ENCODE measurements around the gene SCN10A.

Gene SCN10A

DNA sequence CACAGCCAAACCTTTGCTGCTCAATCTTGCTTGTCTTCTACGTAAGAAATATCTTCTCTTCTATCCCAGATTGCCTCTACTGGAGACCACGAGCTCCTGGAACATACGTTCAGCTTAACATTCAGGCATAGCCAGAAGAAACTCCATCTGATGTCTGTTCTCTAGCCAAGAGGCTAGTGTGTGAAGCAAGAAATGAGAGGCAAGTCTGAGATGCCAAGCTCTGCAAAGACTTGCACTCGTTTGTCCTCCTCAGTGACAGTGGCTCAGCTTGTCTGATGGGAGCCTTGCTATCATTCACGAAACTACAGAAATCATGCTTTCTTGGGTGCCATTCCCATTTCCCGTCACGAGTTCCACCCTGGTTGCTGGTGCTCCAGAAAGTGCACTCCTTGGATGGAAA, at the start of gene SCN10A:
TSS of gene SCN10A (minus strand) at position 192 of the 400 bp plus-strand sequence. CDS start 22,207 bp downstream, outside the sequence.
- no peak for DNase-seq

DNA sequence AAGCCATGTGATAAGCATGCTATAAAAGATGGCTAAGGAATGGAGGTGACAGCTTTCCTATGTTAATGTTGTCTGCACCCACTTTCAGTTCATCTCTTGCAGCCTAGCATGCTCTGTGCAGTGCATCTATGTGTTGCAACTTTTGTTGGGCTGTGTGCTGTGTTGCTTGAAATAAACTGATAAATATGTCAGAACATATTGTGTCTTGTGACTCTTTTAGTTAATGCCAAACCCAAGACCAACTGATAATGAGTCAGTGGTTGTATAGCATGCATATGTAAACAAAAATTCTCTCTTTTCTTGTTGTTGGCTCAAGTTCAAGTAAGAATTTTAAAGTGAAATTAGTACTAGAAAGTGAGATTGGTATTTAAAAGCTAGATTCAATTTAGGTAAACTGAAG, 37.0 kb upstream of the SCN10A start:
- no peak for DNase-seq

- DNase-seq: peak in 1 of 2 experiments; percentile 28
Observed at GRCh38 chr3:38843898-38844297, 27.9 kb upstream of the SCN10A start.

DNA sequence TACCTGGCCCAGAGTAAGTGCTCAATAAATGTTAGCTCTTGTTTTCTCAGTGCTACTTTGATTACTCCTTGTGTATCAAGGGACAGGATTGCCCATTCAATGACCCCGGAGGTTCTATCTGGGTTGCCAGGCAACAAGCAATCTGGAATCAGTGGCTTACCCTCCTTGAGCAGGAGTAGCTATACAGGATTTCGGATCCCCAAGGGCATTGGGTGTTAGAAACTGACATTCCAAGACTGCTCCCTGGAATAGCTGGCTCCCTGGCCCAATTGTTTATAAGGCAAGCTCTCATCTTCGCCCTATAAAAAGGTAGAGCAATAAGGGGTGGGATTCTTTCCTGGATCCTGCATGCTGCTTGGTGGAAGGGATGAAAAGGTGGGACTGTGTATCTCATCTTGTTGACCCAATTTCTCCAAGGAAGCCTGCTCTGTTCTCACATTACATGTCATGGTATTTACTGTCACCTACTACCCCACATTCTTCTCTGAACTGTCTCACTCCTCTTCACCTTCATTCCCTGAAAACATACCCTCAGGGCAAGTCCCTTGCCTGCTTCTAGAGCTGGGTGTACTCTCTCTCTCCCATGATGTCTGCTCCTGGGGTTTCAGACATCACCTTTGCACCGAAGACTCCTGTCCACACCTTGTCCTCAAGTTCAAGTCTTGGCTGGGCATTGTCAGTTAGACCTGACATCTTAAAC, 26.4 kb upstream of the SCN10A start:
- no peak for DNase-seq

- DNase-seq: no peak
Observed at GRCh38 chr3:38840987-38841386, 25.0 kb upstream of the SCN10A start.

DNA sequence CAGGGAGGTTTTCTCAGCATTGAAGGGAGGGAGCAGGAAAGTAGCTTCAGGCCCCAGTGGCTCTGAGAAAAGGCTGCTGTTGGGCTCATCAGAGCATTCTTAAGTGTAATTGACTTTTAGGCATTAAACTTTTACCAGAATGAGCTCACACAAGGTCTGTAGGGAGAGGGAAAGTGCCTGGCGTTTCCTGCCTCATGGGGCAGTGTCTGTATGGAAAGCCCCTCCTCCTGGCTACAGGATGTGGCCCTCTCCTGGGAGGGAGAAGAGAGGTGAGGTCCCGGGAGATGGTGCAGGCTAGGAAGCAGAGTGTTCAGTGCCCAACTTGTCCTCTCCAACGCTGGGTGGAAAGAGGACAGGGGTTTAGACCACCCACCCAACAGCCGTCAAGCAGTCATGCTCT, 21.3 kb upstream of the SCN10A start:
- no peak for DNase-seq

DNA sequence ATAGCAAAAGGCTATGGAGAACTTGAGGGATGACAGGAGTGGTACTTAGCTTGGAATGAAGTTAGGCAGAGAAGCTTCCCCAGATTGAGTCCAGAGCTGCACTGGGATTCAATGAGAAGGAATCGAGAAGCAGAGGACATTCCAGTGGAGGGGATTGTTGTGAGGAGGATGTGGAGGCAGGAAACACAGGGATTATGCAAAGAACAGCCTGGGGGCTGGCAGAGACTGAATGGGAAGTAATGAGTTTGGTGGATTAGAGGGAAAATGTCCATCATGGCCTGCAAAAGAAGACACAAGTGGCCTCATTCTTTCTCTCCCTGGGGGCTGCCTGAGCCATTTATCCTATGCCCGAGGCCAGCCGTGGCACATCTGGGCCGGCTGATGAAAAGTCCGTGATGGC, 20.5 kb upstream of the SCN10A start:
- DNase-seq: no peak

- no peak for DNase-seq
Observed at GRCh38 chr3:38835939-38836338, 19.9 kb upstream of the SCN10A start.

GRCh38 chr3:38834717-38835116, 18.7 kb upstream of the SCN10A start:
- no peak for DNase-seq

- no peak for DNase-seq
Observed at GRCh38 chr3:38834110-38834509, 18.1 kb upstream of the SCN10A start.

GRCh38 chr3:38829404-38829803, 13.4 kb upstream of the SCN10A start:
- DNase-seq: no peak

- no peak for DNase-seq
Observed at GRCh38 chr3:38828681-38829080, 12.7 kb upstream of the SCN10A start.

DNA sequence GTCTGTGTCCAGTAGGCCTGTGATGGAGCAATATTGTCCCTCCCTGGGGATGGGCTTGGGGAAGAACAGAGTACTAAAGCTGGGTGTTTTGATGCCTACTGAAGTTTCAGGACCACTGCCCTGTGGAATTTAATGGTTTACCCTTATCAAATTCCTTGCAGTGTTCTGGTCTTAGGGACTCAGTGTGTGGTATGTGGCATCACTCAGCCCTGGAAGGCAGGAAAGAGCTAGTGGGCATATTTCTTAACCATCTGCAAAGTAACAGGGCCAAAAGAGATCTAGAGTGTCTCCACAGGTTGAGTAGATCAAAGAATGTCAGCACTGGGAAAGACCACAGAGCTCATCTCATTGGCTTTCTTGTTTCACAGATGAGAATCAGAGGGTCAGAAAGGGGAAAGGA, 11.8 kb upstream of the SCN10A start:
- DNase-seq: no peak

GRCh38 chr3:38826001-38826400, 10.0 kb upstream of the SCN10A start:
- no peak for DNase-seq

DNA sequence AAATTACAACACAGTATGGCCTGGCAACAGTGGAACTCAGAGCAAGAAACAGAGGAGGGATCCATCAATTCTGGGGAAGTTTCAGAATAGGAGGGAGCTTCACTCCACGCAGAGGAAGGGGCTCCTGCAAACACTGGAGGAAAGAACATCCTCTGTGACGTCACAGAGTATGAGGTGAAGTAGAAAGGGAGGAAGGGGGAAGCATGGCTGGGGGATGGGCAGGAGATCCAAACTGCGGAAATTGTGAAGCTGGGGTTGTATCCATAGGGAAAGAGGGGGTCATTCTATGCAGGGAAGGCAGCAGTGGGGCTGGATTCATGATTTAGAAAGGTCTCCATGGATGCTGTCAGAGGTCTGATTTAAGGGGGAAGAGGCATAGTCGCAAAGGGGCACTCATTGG, 8.3 kb upstream of the SCN10A start:
- no peak for DNase-seq

DNA sequence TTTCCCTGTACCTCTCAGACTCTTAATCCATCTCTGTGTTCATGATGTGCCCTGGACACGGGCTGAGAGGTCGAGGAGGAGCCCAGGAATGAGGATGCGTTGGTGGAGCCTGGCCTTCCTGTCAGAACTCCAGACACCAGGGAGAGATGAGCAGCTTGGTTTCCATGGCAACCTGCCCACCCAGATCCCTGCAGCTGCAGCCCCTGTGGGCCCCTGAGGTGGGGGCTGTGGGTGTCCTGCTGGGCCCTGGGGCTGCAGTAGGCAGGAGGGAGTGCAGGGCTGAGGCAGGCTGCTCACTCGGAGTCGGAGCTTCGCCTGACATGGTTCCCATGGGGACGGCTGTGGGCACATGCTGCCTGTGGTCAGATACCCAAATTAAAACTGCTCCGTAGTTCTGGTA, 7.7 kb upstream of the SCN10A start:
- DNase-seq: no peak

DNA sequence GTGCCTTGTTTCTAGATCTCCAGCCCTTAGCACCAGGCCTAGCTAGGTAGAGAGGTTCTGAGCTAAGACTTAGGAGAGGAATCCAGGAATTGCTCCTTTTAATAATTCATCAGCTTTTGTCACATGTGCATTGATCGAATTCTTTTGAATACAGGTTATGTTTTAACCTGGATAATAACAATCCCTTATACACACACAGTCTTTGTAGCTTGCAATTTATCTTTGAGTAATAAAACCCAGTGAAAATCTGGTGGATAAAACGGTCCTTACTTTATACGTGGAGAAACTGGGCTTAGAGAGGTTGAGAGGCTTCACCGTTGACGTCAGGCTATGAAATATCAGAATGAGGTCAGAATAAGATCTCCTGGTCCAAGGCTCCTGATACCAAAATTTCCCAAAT, 7.2 kb upstream of the SCN10A start:
- no peak for DNase-seq

- no peak for DNase-seq
Observed at GRCh38 chr3:38811822-38812221, 4.2 kb downstream of the SCN10A start.

- DNase-seq: no peak
Observed at GRCh38 chr3:38805765-38806386, 10.1 kb downstream of the SCN10A start.

GRCh38 chr3:38805004-38805403, 11.0 kb downstream of the SCN10A start:
- no peak for DNase-seq

DNA sequence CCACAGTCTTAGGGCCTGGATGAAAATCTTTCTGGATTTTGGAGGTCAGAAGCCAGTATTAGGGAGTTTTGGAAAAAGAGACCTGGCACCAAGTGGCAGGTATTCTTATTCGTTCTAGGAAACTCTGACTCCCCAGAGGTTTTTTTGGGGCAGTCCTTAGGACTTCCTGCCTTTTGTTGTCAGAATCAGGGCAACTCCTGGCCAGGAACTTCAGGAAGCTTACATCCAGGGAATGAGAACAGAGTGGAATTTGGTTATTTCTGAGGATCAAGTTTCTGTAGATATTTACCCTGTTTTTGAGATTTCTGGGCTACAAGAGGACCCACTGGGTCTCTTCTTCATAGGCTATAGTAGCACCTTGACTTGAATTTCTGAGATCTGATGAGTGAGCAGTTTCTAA, 15.5 kb downstream of the SCN10A start:
- DNase-seq: no peak

GRCh38 chr3:38793721-38794120, 22.3 kb downstream of the SCN10A start:
- no peak for DNase-seq

GRCh38 chr3:38792983-38793382, 23.0 kb downstream of the SCN10A start:
- DNase-seq: no peak

DNA sequence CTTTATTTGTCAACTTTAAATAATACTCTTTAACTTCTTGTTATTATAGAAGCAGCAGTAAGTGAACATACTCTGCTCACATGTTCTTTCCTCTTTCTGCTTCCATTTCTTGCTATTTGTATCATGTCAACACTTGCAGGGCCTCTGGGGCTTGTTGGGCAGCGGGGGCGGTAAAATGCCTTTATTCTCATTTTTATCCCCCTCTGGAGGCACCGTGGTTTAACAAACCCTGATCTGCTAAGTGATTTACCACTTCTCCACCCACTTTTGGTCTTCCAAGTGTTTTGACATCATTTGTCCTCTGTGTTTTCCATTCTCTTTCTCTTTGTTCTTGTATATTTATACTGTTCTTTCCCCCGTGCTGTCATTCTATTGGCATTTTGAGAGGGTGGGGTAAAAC, 33.9 kb downstream of the SCN10A start:
- DNase-seq: no peak

DNA sequence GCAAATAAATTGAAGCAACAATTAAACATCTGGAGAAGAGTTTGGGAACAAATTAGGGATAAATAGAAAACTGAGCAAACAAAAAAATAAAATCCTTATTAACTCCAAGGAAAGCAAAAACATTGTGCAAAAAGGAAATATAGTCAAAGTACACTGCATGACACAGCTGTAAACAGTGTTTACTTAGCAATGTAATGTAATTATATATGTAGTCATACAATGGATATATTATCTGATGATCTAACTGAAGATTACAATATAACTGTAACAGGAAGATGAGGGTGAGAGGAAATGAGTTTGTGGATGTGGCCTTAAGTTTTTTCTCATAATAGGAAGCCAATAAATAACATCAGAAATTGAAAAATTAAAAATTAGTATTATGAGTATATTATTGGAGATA, 42.5 kb downstream of the SCN10A start:
- no peak for DNase-seq
